ENCODE data around the gene C6orf47. TPM values are rescaled to one million over a fixed set of nuclear protein-coding genes. Genes with fewer than 3 reads are reported as not detected.

Gene C6orf47
- total and polyA plus RNA-seq, 2 of the 13 experiments (the other 11 are each of a cell fraction or from before 2014, with no cell fraction given), result 1.7 to 18.1 TPM

DNA sequence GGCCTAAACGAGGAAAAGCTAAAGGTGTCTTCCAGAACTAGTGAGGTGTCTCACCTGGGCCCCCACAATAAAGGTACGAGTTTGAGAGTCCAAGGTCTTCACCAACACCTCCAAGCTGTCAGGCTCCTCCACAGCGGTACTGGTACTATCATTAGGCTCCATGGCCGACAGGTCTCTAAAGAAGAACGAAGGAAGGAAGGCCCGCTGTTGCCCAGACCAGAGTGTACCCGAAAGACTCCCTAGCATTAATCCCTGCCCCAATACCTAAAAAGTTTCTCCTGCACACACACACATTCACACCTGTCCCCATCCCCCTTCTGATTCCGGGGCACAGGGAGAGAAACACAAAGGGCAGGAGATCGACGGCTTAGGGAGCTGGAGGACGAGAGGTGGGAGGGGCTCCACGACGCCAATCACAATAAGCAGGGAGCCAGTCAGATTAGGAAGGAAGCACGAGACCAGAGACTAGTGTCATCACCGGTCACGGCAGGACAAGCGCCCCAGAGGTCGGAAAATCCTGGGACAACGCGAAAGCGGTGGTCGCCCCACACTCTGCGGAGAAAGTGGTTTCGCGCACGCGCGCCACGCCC is 8.9 kb downstream of the C6orf47 start (continued):
- TF ChIP-seq, protein P1, sequence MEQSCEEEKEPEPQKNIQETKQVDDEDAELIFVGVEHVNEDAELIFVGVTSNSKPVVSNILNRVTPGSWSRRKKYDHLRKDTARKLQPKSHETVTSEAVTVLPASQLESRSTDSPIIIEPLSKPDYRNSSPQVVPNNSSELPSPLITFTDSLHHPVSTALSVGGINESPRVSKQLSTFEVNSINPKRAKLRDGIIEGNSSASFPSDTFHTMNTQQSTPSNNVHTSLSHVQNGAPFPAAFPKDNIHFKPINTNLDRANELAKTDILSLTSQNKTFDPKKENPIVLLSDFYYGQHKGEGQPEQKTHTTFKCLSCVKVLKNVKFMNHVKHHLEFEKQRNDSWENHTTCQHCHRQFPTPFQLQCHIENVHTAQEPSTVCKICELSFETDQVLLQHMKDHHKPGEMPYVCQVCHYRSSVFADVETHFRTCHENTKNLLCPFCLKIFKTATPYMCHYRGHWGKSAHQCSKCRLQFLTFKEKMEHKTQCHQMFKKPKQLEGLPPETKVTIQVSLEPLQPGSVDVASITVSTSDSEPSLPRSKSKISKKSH (CRISPR knock-in tag; IDR thresholded peaks at IDR 0.05; ENCODE audit: borderline replicate concordance), result no peak
- no peak for TF ChIP-seq ZNF616 (CRISPR knock-in tag; IDR thresholded peaks at IDR 0.05; ENCODE audit: low read depth)
- no peak for TF ChIP-seq ZNF550 (CRISPR knock-in tag; IDR thresholded peaks at IDR 0.05; ENCODE audit: borderline replicate concordance)
- TF ChIP-seq, protein P2, sequence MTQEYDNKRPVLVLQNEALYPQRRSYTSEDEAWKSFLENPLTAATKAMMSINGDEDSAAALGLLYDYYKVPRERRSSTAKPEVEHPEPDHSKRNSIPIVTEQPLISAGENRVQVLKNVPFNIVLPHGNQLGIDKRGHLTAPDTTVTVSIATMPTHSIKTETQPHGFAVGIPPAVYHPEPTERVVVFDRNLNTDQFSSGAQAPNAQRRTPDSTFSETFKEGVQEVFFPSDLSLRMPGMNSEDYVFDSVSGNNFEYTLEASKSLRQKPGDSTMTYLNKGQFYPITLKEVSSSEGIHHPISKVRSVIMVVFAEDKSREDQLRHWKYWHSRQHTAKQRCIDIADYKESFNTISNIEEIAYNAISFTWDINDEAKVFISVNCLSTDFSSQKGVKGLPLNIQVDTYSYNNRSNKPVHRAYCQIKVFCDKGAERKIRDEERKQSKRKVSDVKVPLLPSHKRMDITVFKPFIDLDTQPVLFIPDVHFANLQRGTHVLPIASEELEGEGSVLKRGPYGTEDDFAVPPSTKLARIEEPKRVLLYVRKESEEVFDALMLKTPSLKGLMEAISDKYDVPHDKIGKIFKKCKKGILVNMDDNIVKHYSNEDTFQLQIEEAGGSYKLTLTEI (CRISPR knock-in tag; conservative IDR thresholded peaks at IDR 0.05), result no peak
- TF ChIP-seq YY1 (IDR thresholded peaks at IDR 0.05; ENCODE audit: insufficient read depth, insufficient replicate concordance, low read depth, low read length), result no peak
- TF ChIP-seq, protein P3, sequence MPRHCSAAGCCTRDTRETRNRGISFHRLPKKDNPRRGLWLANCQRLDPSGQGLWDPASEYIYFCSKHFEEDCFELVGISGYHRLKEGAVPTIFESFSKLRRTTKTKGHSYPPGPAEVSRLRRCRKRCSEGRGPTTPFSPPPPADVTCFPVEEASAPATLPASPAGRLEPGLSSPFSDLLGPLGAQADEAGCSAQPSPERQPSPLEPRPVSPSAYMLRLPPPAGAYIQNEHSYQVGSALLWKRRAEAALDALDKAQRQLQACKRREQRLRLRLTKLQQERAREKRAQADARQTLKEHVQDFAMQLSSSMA (CRISPR knock-in tag; IDR thresholded peaks at IDR 0.05), result no peak
- no peak for TF ChIP-seq NBN (conservative IDR thresholded peaks at IDR 0.05)
- TF ChIP-seq KLF13 (CRISPR knock-in tag; IDR thresholded peaks at IDR 0.05), result no peak
- TF ChIP-seq ZFP37 (CRISPR knock-in tag; IDR thresholded peaks at IDR 0.05; ENCODE audit: borderline replicate concordance), result no peak
- 0 out of 4 replicates have a peak, but pooled peaks of 1 of the 2 experiments have one; percentile 9 for TF ChIP-seq EP300 (IDR thresholded peaks at IDR 0.05; ENCODE audit: low read depth in 2 of 2, low read length in 2 of 2)
- no peak for TF ChIP-seq EP300 (CRISPR knock-in tag; IDR thresholded peaks at IDR 0.05; ENCODE audit: borderline replicate concordance)
- TF ChIP-seq, protein P4, sequence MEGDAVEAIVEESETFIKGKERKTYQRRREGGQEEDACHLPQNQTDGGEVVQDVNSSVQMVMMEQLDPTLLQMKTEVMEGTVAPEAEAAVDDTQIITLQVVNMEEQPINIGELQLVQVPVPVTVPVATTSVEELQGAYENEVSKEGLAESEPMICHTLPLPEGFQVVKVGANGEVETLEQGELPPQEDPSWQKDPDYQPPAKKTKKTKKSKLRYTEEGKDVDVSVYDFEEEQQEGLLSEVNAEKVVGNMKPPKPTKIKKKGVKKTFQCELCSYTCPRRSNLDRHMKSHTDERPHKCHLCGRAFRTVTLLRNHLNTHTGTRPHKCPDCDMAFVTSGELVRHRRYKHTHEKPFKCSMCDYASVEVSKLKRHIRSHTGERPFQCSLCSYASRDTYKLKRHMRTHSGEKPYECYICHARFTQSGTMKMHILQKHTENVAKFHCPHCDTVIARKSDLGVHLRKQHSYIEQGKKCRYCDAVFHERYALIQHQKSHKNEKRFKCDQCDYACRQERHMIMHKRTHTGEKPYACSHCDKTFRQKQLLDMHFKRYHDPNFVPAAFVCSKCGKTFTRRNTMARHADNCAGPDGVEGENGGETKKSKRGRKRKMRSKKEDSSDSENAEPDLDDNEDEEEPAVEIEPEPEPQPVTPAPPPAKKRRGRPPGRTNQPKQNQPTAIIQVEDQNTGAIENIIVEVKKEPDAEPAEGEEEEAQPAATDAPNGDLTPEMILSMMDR (CRISPR knock-in tag; IDR thresholded peaks at IDR 0.05), result no peak
- no peak for TF ChIP-seq SP1 (IDR thresholded peaks at IDR 0.05)
- TF ChIP-seq SP1 (CRISPR knock-in tag; IDR thresholded peaks at IDR 0.05), result 0 out of 2 replicates have a peak, but pooled peaks have one; percentile 42
- TF ChIP-seq YEATS2 (CRISPR knock-in tag; IDR thresholded peaks at IDR 0.05; ENCODE audit: borderline replicate concordance), result no peak
- TF ChIP-seq SKI (IDR thresholded peaks at IDR 0.05; ENCODE audit: partially characterized antibody), result no peak
- TF ChIP-seq ZNF709 (CRISPR knock-in tag; IDR thresholded peaks at IDR 0.05), result 0 out of 2 replicates have a peak, but pooled peaks have one; percentile 22
- TF ChIP-seq TOE1 (CRISPR knock-in tag; IDR thresholded peaks at IDR 0.05), result no peak
- TF ChIP-seq, protein P5, sequence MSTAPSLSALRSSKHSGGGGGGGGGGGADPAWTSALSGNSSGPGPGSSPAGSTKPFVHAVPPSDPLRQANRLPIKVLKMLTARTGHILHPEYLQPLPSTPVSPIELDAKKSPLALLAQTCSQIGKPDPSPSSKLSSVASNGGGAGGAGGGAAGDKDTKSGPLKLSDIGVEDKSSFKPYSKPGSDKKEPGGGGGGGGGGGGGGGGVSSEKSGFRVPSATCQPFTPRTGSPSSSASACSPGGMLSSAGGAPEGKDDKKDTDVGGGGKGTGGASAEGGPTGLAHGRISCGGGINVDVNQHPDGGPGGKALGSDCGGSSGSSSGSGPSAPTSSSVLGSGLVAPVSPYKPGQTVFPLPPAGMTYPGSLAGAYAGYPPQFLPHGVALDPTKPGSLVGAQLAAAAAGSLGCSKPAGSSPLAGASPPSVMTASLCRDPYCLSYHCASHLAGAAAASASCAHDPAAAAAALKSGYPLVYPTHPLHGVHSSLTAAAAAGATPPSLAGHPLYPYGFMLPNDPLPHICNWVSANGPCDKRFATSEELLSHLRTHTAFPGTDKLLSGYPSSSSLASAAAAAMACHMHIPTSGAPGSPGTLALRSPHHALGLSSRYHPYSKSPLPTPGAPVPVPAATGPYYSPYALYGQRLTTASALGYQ (CRISPR knock-in tag; IDR thresholded peaks at IDR 0.05), result no peak
- no peak for TF ChIP-seq NFIC (IDR thresholded peaks at IDR 0.05; ENCODE audit: low read length)
- no peak for TF ChIP-seq KDM4B (CRISPR knock-in tag; IDR thresholded peaks at IDR 0.05)
- no peak for TF ChIP-seq SP2 (CRISPR knock-in tag; IDR thresholded peaks at IDR 0.05)
- 0 out of 2 replicates have a peak, but pooled peaks have one; percentile 11 for TF ChIP-seq SMAD3 (CRISPR knock-in tag; IDR thresholded peaks at IDR 0.05)

All from HepG2 (cell line).